ENCODE data around the gene TRIM69. TPM values are rescaled to one million over a fixed set of nuclear protein-coding genes. Genes with fewer than 3 reads are reported as not detected.

Gene TRIM69
- total and polyA plus RNA-seq, 2 of the 8 experiments (the other 6 are each of a cell fraction or from before 2014, with no cell fraction given) = 4.3 to 6.2 TPM

DNA sequence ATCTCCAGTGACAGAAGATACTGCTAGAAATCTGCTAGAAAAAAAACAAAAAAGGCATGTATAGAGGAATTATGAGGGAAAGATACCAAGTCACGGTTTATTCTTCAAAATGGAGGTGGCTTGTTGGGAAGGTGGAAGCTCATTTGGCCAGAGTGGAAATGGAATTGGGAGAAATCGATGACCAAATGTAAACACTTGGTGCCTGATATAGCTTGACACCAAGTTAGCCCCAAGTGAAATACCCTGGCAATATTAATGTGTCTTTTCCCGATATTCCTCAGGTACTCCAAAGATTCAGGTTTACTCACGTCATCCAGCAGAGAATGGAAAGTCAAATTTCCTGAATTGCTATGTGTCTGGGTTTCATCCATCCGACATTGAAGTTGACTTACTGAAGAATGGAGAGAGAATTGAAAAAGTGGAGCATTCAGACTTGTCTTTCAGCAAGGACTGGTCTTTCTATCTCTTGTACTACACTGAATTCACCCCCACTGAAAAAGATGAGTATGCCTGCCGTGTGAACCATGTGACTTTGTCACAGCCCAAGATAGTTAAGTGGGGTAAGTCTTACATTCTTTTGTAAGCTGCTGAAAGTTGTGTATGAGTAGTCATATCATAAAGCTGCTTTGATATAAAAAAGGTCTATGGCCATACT lies 21.1 kb upstream of the TRIM69 start:
- no peak for FAIRE-seq
- no peak overlapping the region for H2BK15ac ChIP-seq (ENCODE audit: low read length)
- TF ChIP-seq EP300 (IDR thresholded peaks at IDR 0.05; ENCODE audit: borderline replicate concordance in 1 of 2, low read depth in 2 of 2, low read length in 2 of 2) = no peak
- no peak for TF ChIP-seq CREB1 (IDR thresholded peaks at IDR 0.05)

More for the DNA sequence above, 21.1 kb upstream of the TRIM69 start:
- no peaks in the 10 kb centered on the region for H3K79me1 ChIP-seq (ENCODE audit: low read depth, low read length)
- H4K20me1 ChIP-seq (replicated peaks in 1 of 2; ENCODE audit: control insufficient read depth in 1 of 2, insufficient read depth in 2 of 2, low read length in 2 of 2) = no peaks in the 10 kb centered on the region
- peaks cover 4% of the 10 kb centered on the region for H3K23me2 ChIP-seq (ENCODE audit: low read depth, low read length)
- H3K23ac ChIP-seq (ENCODE audit: insufficient read length) = no peak overlapping the region
- no peak overlapping the region for H2AFZ ChIP-seq (ENCODE audit: low read length)
- H3K56ac ChIP-seq (replicated peaks; ENCODE audit: insufficient read length, low read depth, low read length) = no peak overlapping the region
- POLR2A ChIA-PET (ENCODE audit: partially characterized antibody) = interaction anchor here (1.1 kb wide), 1 partner anchor 9 kb away, joined by 3 read pairs; no protein-coding TSS in a partner anchor
- no peak overlapping the region for H3K18ac ChIP-seq (ENCODE audit: extremely low read depth, low read length)
- CTCF ChIA-PET (ENCODE audit: partially characterized antibody) = interaction anchor here (0.6 to 6.6 kb wide), 5 partner anchors 12 to 403 kb away, joined by 3 to 61 read pairs (median 17); partner anchors contain the start of genes SPG11 and TRIM69
- H3K9me3 ChIP-seq (ENCODE audit: insufficient read depth in 2 of 2, low read depth in 1 of 2, low read length in 1 of 2) = no peaks in the 10 kb centered on the region
- H3K9ac ChIP-seq (replicated peaks in 1 of 4; ENCODE audit: extremely low read depth in 1 of 4, low read depth in 3 of 4, low read length in 3 of 4) = no peak overlapping the region
- no peak overlapping the region for H3K4me3 ChIP-seq (ENCODE audit: extremely low read depth in 1 of 4, insufficient read depth in 2 of 4, low read depth in 3 of 4, low read length in 4 of 4)
- no peak overlapping the region for H2BK5ac ChIP-seq (ENCODE audit: low read depth, low read length)
- no peak overlapping the region for H2BK20ac ChIP-seq (ENCODE audit: low read length)
- H3K14ac ChIP-seq (ENCODE audit: insufficient read length) = no peak overlapping the region
- no peak overlapping the region for H4K91ac ChIP-seq (replicated peaks; ENCODE audit: insufficient read length, low read length)
- no peak overlapping the region for H4K5ac ChIP-seq (ENCODE audit: insufficient read length, low read depth, low read length)
- H3K27me3 ChIP-seq (replicated peaks in 1 of 4; ENCODE audit: control insufficient read depth in 3 of 4, extremely low read depth in 1 of 4, insufficient read depth in 3 of 4, low read length in 3 of 4) = peaks cover 0 to 10% (median 8%) of the 10 kb centered on the region in 4 experiments; a peak in 5 of 7 replicates
- no peak overlapping the region for H3K27ac ChIP-seq (ENCODE audit: low read depth, low read length)
- no peak overlapping the region for H2AK5ac ChIP-seq (ENCODE audit: low read depth, low read length)
- no peak overlapping the region for H3K4ac ChIP-seq (replicated peaks; ENCODE audit: insufficient read length, low read depth, low read length)
- DNase-seq (ENCODE audit: low read depth in 1 of 2, low spot score in 2 of 2) = no peak
- 83% methylated on average over 6 of the region's 6 CpGs; no CpG with 5 or more reads in 1 of the 2 experiments for WGBS, 2 experiments (ENCODE audit: extremely low coverage in 1 of 2, insufficient coverage in 1 of 2, insufficient read length in 1 of 2, insufficient replicate concordance in 2 of 2, low coverage in 1 of 2, low lambda C conversion rate in 2 of 2, missing lambda C conversion rate in 1 of 2)
- no peak overlapping the region for H2BK120ac ChIP-seq (replicated peaks; ENCODE audit: low read depth, low read length)
- no peak overlapping the region for H2BK12ac ChIP-seq (ENCODE audit: low read depth, low read length)
- H3K79me2 ChIP-seq (ENCODE audit: control insufficient read depth in 1 of 2, insufficient read depth in 2 of 2, low read length in 2 of 2) = peaks cover 0 to 9% of the 10 kb centered on the region in 2 experiments; a peak in 2 of 4 replicates
- peaks cover 0 to 3% (median 0%) of the 10 kb centered on the region in 4 experiments; a peak in 1 of 7 replicates for H3K4me1 ChIP-seq (replicated peaks in 1 of 4; ENCODE audit: control insufficient read depth in 3 of 4, insufficient read depth in 4 of 4, low read length in 3 of 4)
- peaks cover 2 to 25% (median 18%) of the 10 kb centered on the region in 4 experiments; a peak in 6 of 8 replicates for H3K36me3 ChIP-seq (ENCODE audit: control insufficient read depth in 2 of 4, insufficient read depth in 4 of 4, low read length in 3 of 4)
- no peak overlapping the region for H3K4me2 ChIP-seq (ENCODE audit: insufficient read depth in 1 of 2, low read depth in 2 of 2, low read length in 2 of 2)
- H4K8ac ChIP-seq (ENCODE audit: extremely low read depth, insufficient read depth, low read length) = no peak overlapping the region

Data from H1 (cell line).